Testis (tissue), 2 donors: Measurements from ENCODE around the gene ORMDL2.

Source experiments
- POLR2A ChIP-seq: fragments of 450-650 bp; IDR thresholded peaks from one replicate; pipeline ENCODE4 v1.6.1; 2017; ENCODE audit warnings: antibody characterized with exemption, mild to moderate bottlenecking, moderate library complexity
- TF ChIP-seq, protein P1 (sequence below), 3 experiments: fragments of 450-650 bp in 2 of 3; fragments of 200-600 bp in 1 of 3; sonication (generic) in 1 of 3; IDR thresholded peaks; one replicate each; pipeline ENCODE4 v1.5.1; 2016 to 2019; ENCODE audit warnings: antibody characterized with exemption in 3 of 3, mild to moderate bottlenecking in 2 of 3, moderate library complexity in 1 of 3

DNA sequence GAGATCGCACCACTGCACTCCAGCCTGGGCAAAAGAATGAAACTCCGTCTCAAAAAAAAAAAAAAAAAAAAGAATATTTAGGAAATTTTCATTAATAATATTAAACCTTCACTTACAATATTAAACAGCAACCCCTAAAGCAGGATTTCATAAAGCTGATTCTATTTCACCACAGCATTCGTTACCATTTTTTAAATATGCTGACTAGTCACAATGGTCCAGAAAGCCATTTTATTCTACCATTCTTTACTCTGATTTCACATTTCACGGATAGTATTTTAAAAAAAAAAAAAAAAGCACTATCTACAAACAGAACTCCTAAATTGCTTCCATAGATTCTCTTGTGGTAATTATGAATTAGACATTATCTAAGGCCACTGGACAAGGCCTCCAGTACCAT, 27.9 kb upstream of the ORMDL2 start:
- no peak for TF ChIP-seq POLR2A
- TF ChIP-seq, protein P1, sequence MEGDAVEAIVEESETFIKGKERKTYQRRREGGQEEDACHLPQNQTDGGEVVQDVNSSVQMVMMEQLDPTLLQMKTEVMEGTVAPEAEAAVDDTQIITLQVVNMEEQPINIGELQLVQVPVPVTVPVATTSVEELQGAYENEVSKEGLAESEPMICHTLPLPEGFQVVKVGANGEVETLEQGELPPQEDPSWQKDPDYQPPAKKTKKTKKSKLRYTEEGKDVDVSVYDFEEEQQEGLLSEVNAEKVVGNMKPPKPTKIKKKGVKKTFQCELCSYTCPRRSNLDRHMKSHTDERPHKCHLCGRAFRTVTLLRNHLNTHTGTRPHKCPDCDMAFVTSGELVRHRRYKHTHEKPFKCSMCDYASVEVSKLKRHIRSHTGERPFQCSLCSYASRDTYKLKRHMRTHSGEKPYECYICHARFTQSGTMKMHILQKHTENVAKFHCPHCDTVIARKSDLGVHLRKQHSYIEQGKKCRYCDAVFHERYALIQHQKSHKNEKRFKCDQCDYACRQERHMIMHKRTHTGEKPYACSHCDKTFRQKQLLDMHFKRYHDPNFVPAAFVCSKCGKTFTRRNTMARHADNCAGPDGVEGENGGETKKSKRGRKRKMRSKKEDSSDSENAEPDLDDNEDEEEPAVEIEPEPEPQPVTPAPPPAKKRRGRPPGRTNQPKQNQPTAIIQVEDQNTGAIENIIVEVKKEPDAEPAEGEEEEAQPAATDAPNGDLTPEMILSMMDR (IDR thresholded peaks at IDR 0.05) = no peak
